HepG2 (cell line): ENCODE results near the gene CHD9. TPM values are rescaled to one million over a fixed set of nuclear protein-coding genes. Genes with fewer than 3 reads are reported as not detected.

Source experiments
- ATAC-seq: fragments of 200-7000 bp; cut with Tn5 transposase; 3 replicates; pipeline ENCODE4 v1.9.1; 2020; ENCODE audit warnings: mild to moderate bottlenecking, moderate library complexity
- BruUV-seq: library from RNA; stranded (reverse); fragments of 400-500 nt; replicated peaks from 2 replicates; lab custom pipeline; 2021; lab: Mats Ljungman, UMichigan
- CTCF ChIA-PET: fragments of 300-600 bp; formaldehyde crosslinking; extraction: SDS; loops from one replicate; lab custom pipeline; 2021; ENCODE audit warnings: low total read pairs, inconsistent platforms, low intra/inter-chr PET ratio; lab: Yijun Ruan, JAX
- POLR2A ChIA-PET: fragments of 350-600 bp; sonication (Branson Sonifier 250); formaldehyde crosslinking; loops from one replicate; lab custom pipeline; 2020; ENCODE audit warnings: antibody characterized with exemption, inconsistent platforms; lab: Yijun Ruan, JAX
- DNase-seq: peaks from one replicate; pipeline ENCODE4 v3.0.0-alpha.2; 2015; ENCODE audit warnings: low spot score
- FAIRE-seq: peaks from 3 replicates; lab custom pipeline; 2011; peaks lifted over from hg19 to GRCh38; lab: Jason Lieb, UNC
- H2AFZ ChIP-seq: one replicate; pipeline ENCODE4 v1.6.1; 2011; ENCODE audit warnings: low read length, inconsistent platforms
- H3K27ac ChIP-seq: fragments of 300-600 bp; 3 replicates; pipeline ENCODE4 v1.8.0; 2011; ENCODE audit warnings: mixed run types, mild to moderate bottlenecking, mixed read lengths, low read length, inconsistent platforms; ENCODE audit not compliant: insufficient read depth; ENCODE audit errors: extremely low read length
- H3K27me3 ChIP-seq, 2 experiments: fragments of 200-600 bp in 1 of 2; 2 replicates in 1 of 2; 3 replicates in 1 of 2; pipeline versions ENCODE4 v1.6.0 to v1.8.0; 2011; ENCODE audit warnings: low read length in 2 of 2, mild to moderate bottlenecking in 2 of 2, moderate library complexity in 2 of 2, inconsistent platforms in 1 of 2; ENCODE audit not compliant: insufficient read depth in 2 of 2, control insufficient read depth in 1 of 2
- H3K36me3 ChIP-seq, 2 experiments: fragments of 200-600 bp in 1 of 2; replicated peaks in 1 of 2; 2 replicates in 1 of 2; 3 replicates in 1 of 2; pipeline versions ENCODE4 v1.5.1 to v1.8.0; 2011; ENCODE audit warnings: low read length in 2 of 2, inconsistent platforms in 1 of 2; ENCODE audit not compliant: insufficient read depth in 2 of 2, control insufficient read depth in 1 of 2
- H3K4me1 ChIP-seq: 2 replicates; pipeline ENCODE4 v1.5.1; 2012; ENCODE audit warnings: low read length, inconsistent platforms; ENCODE audit not compliant: insufficient read depth
- H3K4me2 ChIP-seq: 2 replicates; pipeline ENCODE4 v1.6.0; 2011; ENCODE audit warnings: low read depth, low read length, inconsistent platforms
- H3K4me3 ChIP-seq, 3 experiments: fragments of 200-600 bp in 1 of 3; sonication (generic), shearing (Covaris generic) in 1 of 3; replicated peaks in 1 of 3; 2 replicates each; pipeline ENCODE4 v1.5.1; 2011 to 2016; ENCODE audit warnings: low read length in 3 of 3, inconsistent platforms in 2 of 3, low read depth in 2 of 3, mild to moderate bottlenecking in 2 of 3, control low read depth in 1 of 3, mixed read lengths in 1 of 3; ENCODE audit not compliant: insufficient read depth in 1 of 3
- H3K79me2 ChIP-seq: one replicate; pipeline ENCODE4 v1.6.1; 2011; ENCODE audit warnings: low read length, inconsistent platforms; ENCODE audit not compliant: insufficient read depth
- H3K9ac ChIP-seq: 2 replicates; pipeline ENCODE4 v1.6.0; 2011; ENCODE audit warnings: mild to moderate bottlenecking, low read depth, low read length, inconsistent platforms; ENCODE audit not compliant: insufficient read depth
- H3K9me3 ChIP-seq: 2 replicates; pipeline ENCODE4 v1.5.1; 2012; ENCODE audit warnings: mild to moderate bottlenecking, low read length
- H4K20me1 ChIP-seq: 2 replicates; pipeline ENCODE4 v1.6.0; 2011; ENCODE audit warnings: inconsistent platforms, mild to moderate bottlenecking, low read length, moderate library complexity; ENCODE audit not compliant: insufficient read depth
- CENPBD1 ChIP-seq: sonication (generic); formaldehyde crosslinking; IDR thresholded peaks from 2 replicates; pipeline ENCODE4 v1.8.0; 2022; ENCODE audit warnings: missing genetic modification reagents, low read depth, mild to moderate bottlenecking, borderline replicate concordance
- E2F2 ChIP-seq: sonication (generic); formaldehyde crosslinking; IDR thresholded peaks from 2 replicates; pipeline ENCODE4 v1.4.0; 2020; ENCODE audit warnings: missing genetic modification reagents, borderline replicate concordance
- GABPA ChIP-seq, 2 experiments: IDR thresholded peaks; 2 replicates each; pipeline ENCODE4 v1.6.1; 2011 to 2016; ENCODE audit warnings: low read depth in 2 of 2, low read length in 1 of 2, missing biosample characterization in 1 of 2, missing genetic modification characterization in 1 of 2
- IRX3 ChIP-seq: sonication (generic); formaldehyde crosslinking; IDR thresholded peaks from 2 replicates; pipeline ENCODE4 v1.8.1; 2023; ENCODE audit warnings: mild to moderate bottlenecking, low read depth, missing genetic modification reagents, borderline replicate concordance
- MEIS2 ChIP-seq: sonication (generic); formaldehyde crosslinking; IDR thresholded peaks from 2 replicates; pipeline ENCODE4 v1.9.0; 2021; ENCODE audit warnings: mild to moderate bottlenecking, missing genetic modification reagents
- PITX1 ChIP-seq: sonication (generic); formaldehyde crosslinking; IDR thresholded peaks from 2 replicates; pipeline ENCODE4 v1.5.1; 2020; ENCODE audit warnings: mild to moderate bottlenecking, missing genetic modification reagents
- ZKSCAN8 ChIP-seq: IDR thresholded peaks from 2 replicates; pipeline ENCODE4 v1.6.1; 2016; ENCODE audit warnings: borderline replicate concordance, missing genetic modification reagents, missing compliant biosample characterization
- ZNF737 ChIP-seq: sonication (generic); formaldehyde crosslinking; IDR thresholded peaks from 2 replicates; pipeline ENCODE4 v1.5.0; 2020; ENCODE audit warnings: missing genetic modification reagents, mild to moderate bottlenecking, borderline replicate concordance
- ZNF816 ChIP-seq: sonication (generic); formaldehyde crosslinking; IDR thresholded peaks from 2 replicates; pipeline ENCODE4 v1.8.0; 2022; ENCODE audit warnings: missing genetic modification reagents, mild to moderate bottlenecking, borderline replicate concordance
- WGBS: methylation state at CpG from one replicate; pipeline ENCODE4 v1.1.6; 2017; ENCODE audit warnings: low lambda C conversion rate; 5-methylcytosine and 5-hydroxymethylcytosine counted together
- in situ Hi-C: cut with HindIII; loops from 2 replicates; pipeline ENCODE4 v1.10.0; 2017; ENCODE audit warnings: low pct_unique_long_range_greater_than_20kb; ENCODE audit not compliant: extremely low pct_ligation_motif_present
- intact Hi-C: fragments of 100-400 bp; cut with micrococcal nuclease; formaldehyde crosslinking; loops from one replicate; pipeline ENCODE4 v1.10.0; 2022; ENCODE audit not compliant: unreplicated experiment
- polyA plus RNA-seq, 8 experiments: library from polyadenylated mRNA; depleted of rRNA in 3 of 8; stranded (reverse) in 7 of 8; unstranded in 1 of 8; fragments of >200 nt; fragmentation: Illumina TruSeq in 4 of 8; extraction: Trizol in 4 of 8; gene quantifications; 2 replicates each; pipeline versions ENCODE4 v1.2.1 to v1.2.3, GENCODE V29; 2011 to 2016; ENCODE audit warnings: low read depth in 4 of 8, missing spikeins in 1 of 8, mixed read lengths in 1 of 8; ENCODE audit not compliant: insufficient read depth in 1 of 8
- total RNA-seq, 5 experiments: library from RNA; depleted of rRNA; stranded (reverse); fragments of >200 nt; fragmentation: Illumina TruSeq; extraction: Trizol; gene quantifications; 2 replicates each; pipeline ENCODE4 v1.2.3, GENCODE V29; 2016; ENCODE audit warnings: low read depth in 1 of 5

The CHD9 gene
- total and polyA plus RNA-seq, 2 of the 13 experiments (the other 11 are each of a cell fraction or from before 2014, with no cell fraction given): 23.4 to 27.7 TPM

- in situ Hi-C loops: no loop called here
- no peak for FAIRE-seq
- H4K20me1 ChIP-seq: no peaks in the 10 kb centered on the region
- peaks cover 0 to 1% of the 10 kb centered on the region in 2 experiments; a peak in 2 of 5 replicates for H3K36me3 ChIP-seq
- no peak overlapping the region for H2AFZ ChIP-seq
- DNase-seq: no peak
- peak; percentile 10; the same call in 1 of the 3 replicates for ATAC-seq
- H3K9ac ChIP-seq: no peak overlapping the region
- peaks cover 40% of the 10 kb centered on the region for H3K4me1 ChIP-seq
- H3K4me2 ChIP-seq: peak overlapping the region; percentile 7; the same call in 1 of the 2 replicates
- WGBS: 75% methylated on average over 5 of the region's 5 CpGs
- POLR2A ChIA-PET: interaction anchor here (1.5 kb wide), 1 partner anchor 9 kb away, joined by 6 read pairs; no protein-coding TSS in a partner anchor
- no peak overlapping the region for H3K27ac ChIP-seq
- no peaks in the 10 kb centered on the region for H3K9me3 ChIP-seq
- no peaks in the 10 kb centered on the region for H3K27me3 ChIP-seq
- H3K4me3 ChIP-seq: no peak overlapping the region
- 0 out of 2 replicates have a peak, but pooled peaks have one; percentile 45 for TF ChIP-seq E2F2 (CRISPR knock-in tag)
- no peak for TF ChIP-seq ZNF816 (CRISPR knock-in tag)
- TF ChIP-seq, all 625 proteins: peak for 1
- CTCF ChIA-PET: no interaction called here
- intact Hi-C loops: no loop called here
- peaks cover 14% of the 10 kb centered on the region for H3K79me2 ChIP-seq
- BruUV-seq: no TSS peak
These were observed 35.4 kb downstream of the CHD9 start for GRCh38 chr16:53090286-53090590.

GRCh38 chr16:53090591-53091411, 36.0 kb downstream of the CHD9 start:
- H4K20me1 ChIP-seq: no peaks in the 10 kb centered on the region
- POLR2A ChIA-PET: interaction anchor here (1.5 kb wide), 1 partner anchor 9 kb away, joined by 6 read pairs; no protein-coding TSS in a partner anchor
- DNase-seq (peak; percentile 46), FAIRE-seq (no peak), ATAC-seq (peak; percentile 52)
- no peak overlapping the region for H3K9ac ChIP-seq
- H3K9me3 ChIP-seq: no peaks in the 10 kb centered on the region
- 58% methylated on average over 12 of the region's 13 CpGs for WGBS
- in situ Hi-C loops: no loop called here
- no peak overlapping the region for H3K27ac ChIP-seq
- intact Hi-C loops: no loop called here
- no peaks in the 10 kb centered on the region for H3K27me3 ChIP-seq
- CTCF ChIA-PET: no interaction called here
- peak overlapping the region; percentile 7 for H3K4me2 ChIP-seq
- no TSS peak for BruUV-seq
- H3K79me2 ChIP-seq: peaks cover 14% of the 10 kb centered on the region
- peaks cover 0 to 1% of the 10 kb centered on the region in 2 experiments; a peak in 2 of 5 replicates for H3K36me3 ChIP-seq
- H3K4me3 ChIP-seq: no peak overlapping the region
- H3K4me1 ChIP-seq: peaks cover 40% of the 10 kb centered on the region
- H2AFZ ChIP-seq: no peak overlapping the region
- no peak for TF ChIP-seq CENPBD1 (CRISPR knock-in tag)
- TF ChIP-seq ZNF737 (CRISPR knock-in tag): no peak
- no peak for TF ChIP-seq PITX1 (CRISPR knock-in tag)
- TF ChIP-seq GABPA (IDR thresholded peaks at IDR 0.05; ENCODE audit: low read depth, low read length): no peak
- TF ChIP-seq GABPA (CRISPR knock-in tag; IDR thresholded peaks at IDR 0.05; ENCODE audit: low read depth): no peak
- no peak for TF ChIP-seq IRX3
- TF ChIP-seq MEIS2 (CRISPR knock-in tag): no peak
- TF ChIP-seq ZKSCAN8: no peak
